PFSK-1 (cell line): ENCODE measurements around the gene RBM44.

Source experiments
- FOXP2 ChIP-seq: optimal IDR thresholded peaks from 2 replicates; pipeline ENCODE3; 2011; ENCODE audit warnings: borderline replicate concordance, control low read depth, inconsistent platforms; ENCODE audit not compliant: insufficient read depth; ENCODE audit errors: extremely low read length, extremely low read depth
- POLR2AphosphoS5 ChIP-seq: IDR thresholded peaks from 2 replicates; pipeline ENCODE4 v1.6.1; 2012; ENCODE audit warnings: low read depth, mild to moderate bottlenecking, control low read depth, low read length, moderate library complexity
- REST ChIP-seq, 2 experiments: IDR thresholded peaks; 2 replicates each; pipeline versions ENCODE4 v1.6.1 to v1.8.0; 2011 to 2012; ENCODE audit warnings: low read depth in 2 of 2, low read length in 2 of 2, control low read depth in 1 of 2, inconsistent platforms in 1 of 2, mild to moderate bottlenecking in 1 of 2, moderate library complexity in 1 of 2; ENCODE audit not compliant: insufficient read depth in 1 of 2
- SIN3A ChIP-seq: IDR thresholded peaks from 2 replicates; pipeline ENCODE4 v1.6.1; 2012; ENCODE audit warnings: mild to moderate bottlenecking, low read length, moderate library complexity, borderline replicate concordance; ENCODE audit not compliant: insufficient read depth
- TAF1 ChIP-seq: IDR thresholded peaks from 2 replicates; pipeline ENCODE4 v1.6.1; 2012; ENCODE audit warnings: low read length, control low read depth, borderline replicate concordance; ENCODE audit not compliant: insufficient read depth

RBM44 gene

GRCh38 chr2:237867465-237867864 is 68.9 kb downstream of the RBM44 start:
- TF ChIP-seq REST (IDR thresholded peaks at IDR 0.05; ENCODE audit: insufficient read depth in 1 of 2, low read depth in 2 of 2, low read length in 2 of 2) (no peak), FOXP2 (no peak)

DNA sequence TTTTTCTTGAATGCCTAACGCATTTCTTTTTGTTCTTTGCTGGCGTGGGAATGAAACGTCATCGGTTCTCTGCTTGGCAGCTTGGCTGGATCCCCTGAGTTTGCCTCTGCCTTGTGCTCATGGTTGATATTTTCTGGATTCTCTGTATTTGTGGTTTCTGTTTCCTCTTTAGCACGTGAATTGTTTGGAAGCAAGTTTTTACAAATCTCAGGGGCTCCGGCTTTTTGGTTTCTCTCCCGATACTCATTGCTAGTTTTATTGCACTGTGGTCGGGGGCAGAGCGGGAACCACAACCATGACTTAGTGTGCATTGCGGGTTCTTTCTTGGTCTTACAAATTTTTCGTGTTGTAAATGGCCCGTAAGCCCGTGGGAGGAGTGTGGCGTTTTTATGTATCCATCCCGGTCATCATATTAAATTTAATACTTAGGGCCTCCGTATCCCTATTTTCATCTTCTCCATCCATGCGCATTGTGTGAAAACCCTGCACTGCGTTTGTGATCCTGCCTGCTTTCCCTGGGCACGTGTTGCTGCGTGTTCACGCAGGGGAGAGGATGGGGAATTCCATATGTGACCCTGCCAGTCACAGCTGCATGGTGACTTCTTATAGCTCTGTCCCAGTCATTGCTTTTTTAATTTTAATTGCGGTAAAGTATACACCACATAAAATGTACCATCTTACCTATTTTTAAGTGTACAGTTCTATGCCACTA is 70.2 kb downstream of the RBM44 start:
- TF ChIP-seq POLR2AphosphoS5 (no peak), REST (IDR thresholded peaks at IDR 0.05; ENCODE audit: insufficient read depth in 1 of 2, low read depth in 2 of 2, low read length in 2 of 2) (no peak), TAF1 (no peak), FOXP2 (no peak), SIN3A (no peak)

GRCh38 chr2:237869343-237870102 is 70.9 kb downstream of the RBM44 start:
- TF ChIP-seq SIN3A (no peak), TAF1 (no peak)

DNA sequence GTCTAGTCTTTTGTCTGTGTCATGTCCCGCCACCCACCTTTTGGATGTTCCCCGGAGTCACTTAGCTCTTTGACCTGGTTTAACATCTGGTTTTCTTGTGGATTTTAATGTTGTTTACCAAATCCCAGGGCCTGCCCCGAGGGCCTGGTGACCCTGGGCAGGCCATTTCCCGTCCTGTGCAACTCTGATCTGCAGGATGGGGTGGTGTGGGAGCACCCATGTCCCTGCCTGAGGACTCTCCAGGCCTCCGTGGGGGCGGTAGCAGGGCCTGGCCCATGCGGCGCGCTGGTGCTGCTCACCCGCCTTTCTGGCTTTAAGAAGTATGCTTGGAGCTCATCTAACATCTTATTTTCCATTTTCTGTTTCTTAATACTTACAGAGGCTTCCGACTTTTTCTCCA is 71.5 kb downstream of the RBM44 start:
- TF ChIP-seq FOXP2, result no peak
- TF ChIP-seq REST (IDR thresholded peaks at IDR 0.05; ENCODE audit: insufficient read depth in 1 of 2, low read depth in 2 of 2, low read length in 2 of 2), result no peak
- TF ChIP-seq TAF1, result no peak
- TF ChIP-seq POLR2AphosphoS5, result no peak
- no peak for TF ChIP-seq SIN3A

DNA sequence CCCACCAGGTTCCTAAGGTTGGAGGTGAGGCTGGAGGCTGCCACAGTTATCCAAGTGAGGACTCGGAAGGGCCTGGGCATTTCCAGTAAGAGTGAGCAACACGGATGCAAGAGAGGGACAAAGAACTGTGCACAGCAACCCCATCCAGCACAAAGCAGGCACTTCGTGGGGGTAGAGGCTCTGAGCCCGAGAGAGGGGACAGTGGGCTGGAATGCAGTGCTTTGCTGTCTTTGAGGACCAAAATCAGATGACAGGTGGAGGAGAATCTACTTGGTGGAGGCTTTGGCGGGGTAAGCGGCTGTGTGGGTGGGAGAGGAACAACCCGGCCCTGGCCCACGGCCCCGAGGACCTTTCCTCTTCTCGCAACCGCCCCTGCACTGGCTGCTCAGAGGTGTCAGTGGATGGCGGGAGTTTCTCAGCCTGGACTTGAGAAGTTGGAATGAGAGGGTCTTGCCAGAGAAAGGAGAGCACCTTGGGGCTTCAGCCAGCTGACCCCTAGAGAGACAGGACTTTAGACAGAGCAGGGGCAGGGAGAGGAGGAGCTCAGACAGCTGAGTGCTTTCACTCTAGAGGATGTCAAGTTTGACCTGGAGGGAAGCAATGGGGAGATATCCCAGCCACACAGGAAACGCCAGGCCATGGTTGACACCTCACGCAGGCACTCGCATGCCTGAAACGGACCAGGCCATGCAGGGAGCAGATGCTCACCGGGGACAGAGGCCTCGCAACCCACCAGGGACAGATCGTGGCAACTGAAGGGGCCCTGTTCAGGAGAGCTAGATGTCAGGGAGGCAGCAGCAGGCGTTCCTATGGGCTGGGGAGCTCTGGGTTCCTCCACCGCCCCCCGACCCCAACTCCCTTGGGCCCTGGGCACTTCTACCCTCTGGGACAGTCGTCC is 72.4 kb downstream of the RBM44 start:
- TF ChIP-seq TAF1 (no peak), SIN3A (no peak), FOXP2 (no peak), REST (IDR thresholded peaks at IDR 0.05; ENCODE audit: insufficient read depth in 1 of 2, low read depth in 2 of 2, low read length in 2 of 2) (no peak), POLR2AphosphoS5 (no peak)
